GM13977 (cell line): ENCODE data around the gene MPHOSPH8.

Source experiments
- DNase-seq: peaks from one replicate; pipeline ENCODE4 v3.0.0; 2012; ENCODE audit warnings: low spot score
- CTCF ChIP-seq: IDR thresholded peaks from 2 replicates; pipeline ENCODE4 v1.5.1; 2012; ENCODE audit warnings: mild to moderate bottlenecking, control low read depth; ENCODE audit not compliant: insufficient read depth; ENCODE audit errors: extremely low read depth, missing control alignments
- in situ Hi-C: fragments of 300-500 bp; cut with MboI; formaldehyde crosslinking; loops from one replicate; pipeline ENCODE4 v1.12.0; 2022; ENCODE audit warnings: low sequenced_read_pairs, low pct_unique_long_range_greater_than_20kb, mixed read lengths, inconsistent platforms; ENCODE audit not compliant: unreplicated experiment

MPHOSPH8 gene

GRCh38 chr13:19592657-19593180 is 40.7 kb upstream of the MPHOSPH8 start:
- no peak for DNase-seq
- no peak for TF ChIP-seq CTCF
- in situ Hi-C loops, result loop anchor here (25.0 kb wide), 1 partner anchor 95 kb away; no protein-coding TSS in a partner anchor

- no peak for TF ChIP-seq CTCF
- in situ Hi-C loops, result loop anchor here (25.0 kb wide), 1 partner anchor 91 kb away; no protein-coding TSS in a partner anchor
- no peak for DNase-seq
Observed at GRCh38 chr13:19596086-19596485, 37.4 kb upstream of the MPHOSPH8 start.

GRCh38 chr13:19596960-19597361 is 36.5 kb upstream of the MPHOSPH8 start:
- DNase-seq, result peak; percentile 27
- in situ Hi-C loops, result loop anchor here (25.0 kb wide), 1 partner anchor 90 kb away; no protein-coding TSS in a partner anchor
- no peak for TF ChIP-seq CTCF

GRCh38 chr13:19597523-19597922 is 35.9 kb upstream of the MPHOSPH8 start:
- no peak for DNase-seq
- in situ Hi-C loops, result loop anchor here (25.0 kb wide), 1 partner anchor 90 kb away; no protein-coding TSS in a partner anchor
- TF ChIP-seq CTCF, result no peak

- peak; percentile 87 for DNase-seq
- peak; percentile 42 for TF ChIP-seq CTCF
- in situ Hi-C loops, result no loop called here
Observed at GRCh38 chr13:19601749-19602725, 31.4 kb upstream of the MPHOSPH8 start.

- in situ Hi-C loops, result no loop called here
- TF ChIP-seq CTCF, result no peak
- DNase-seq, result no peak
Observed at GRCh38 chr13:19604306-19604705, 29.2 kb upstream of the MPHOSPH8 start.
